Upper lobe of left lung (tissue), 4 donors: ENCODE results near the gene CFAP73.

Experiments used
- CTCF ChIP-seq, 6 experiments: fragments of 450-650 bp in 4 of 6; fragments of 200-600 bp in 2 of 6; sonication (generic) in 2 of 6; IDR thresholded peaks; one replicate each; pipeline ENCODE4 v1.5.1; 2016 to 2019; ENCODE audit warnings: antibody characterized with exemption in 6 of 6
- POLR2A ChIP-seq, 4 donors: fragments of 450-650 bp; IDR thresholded peaks; one replicate each; pipeline ENCODE4 v1.5.1; 2016 to 2017; ENCODE audit warnings: antibody characterized with exemption in 4 of 4, mild to moderate bottlenecking in 2 of 4

GRCh38 chr12:113143959-113144358 lies 5.6 kb upstream of the CFAP73 start:
- TF ChIP-seq POLR2A (IDR thresholded peaks at IDR 0.05) (no peak), CTCF (IDR thresholded peaks at IDR 0.05) (no peak)
